NCI-H1436 (cell line): ENCODE results near the gene STARD7.

ENCODE experiments used
- DNase-seq: peaks from one replicate; lab custom pipeline; 2025; lab: John Stamatoyannopoulos, UW

STARD7 gene

DNA sequence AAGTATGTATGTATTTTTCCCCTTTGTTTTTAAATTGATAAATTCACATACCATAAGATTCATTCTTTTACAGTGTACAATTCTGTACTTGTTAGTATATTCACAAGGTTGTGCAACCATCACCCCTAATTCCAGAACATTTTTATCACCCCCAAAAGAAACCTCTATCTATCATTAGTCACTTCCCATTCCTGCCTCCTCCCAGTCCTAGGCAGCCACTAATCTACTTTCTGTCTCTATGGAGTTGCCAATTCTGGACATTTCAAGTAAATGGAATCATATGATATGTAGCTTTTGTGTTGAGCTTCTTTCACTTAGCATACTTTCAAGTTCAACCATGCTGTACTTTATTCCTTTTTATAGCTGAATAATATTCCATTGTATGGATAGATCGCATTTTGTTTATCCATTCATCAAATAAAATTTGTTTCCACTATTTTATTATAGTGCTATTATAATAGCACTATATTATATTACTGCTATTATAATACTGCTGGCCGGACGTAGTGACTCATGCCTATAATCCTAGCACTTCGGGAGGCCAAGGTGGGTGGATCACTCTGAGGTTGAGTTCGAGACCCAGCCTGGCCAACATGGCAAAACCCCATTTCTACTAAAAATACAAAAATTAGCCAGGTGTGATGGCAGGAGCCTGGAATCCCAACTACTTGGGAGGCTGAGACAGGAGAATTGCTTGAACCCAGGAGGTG, 10.9 kb downstream of the STARD7 start:
- no peak for DNase-seq

DNA sequence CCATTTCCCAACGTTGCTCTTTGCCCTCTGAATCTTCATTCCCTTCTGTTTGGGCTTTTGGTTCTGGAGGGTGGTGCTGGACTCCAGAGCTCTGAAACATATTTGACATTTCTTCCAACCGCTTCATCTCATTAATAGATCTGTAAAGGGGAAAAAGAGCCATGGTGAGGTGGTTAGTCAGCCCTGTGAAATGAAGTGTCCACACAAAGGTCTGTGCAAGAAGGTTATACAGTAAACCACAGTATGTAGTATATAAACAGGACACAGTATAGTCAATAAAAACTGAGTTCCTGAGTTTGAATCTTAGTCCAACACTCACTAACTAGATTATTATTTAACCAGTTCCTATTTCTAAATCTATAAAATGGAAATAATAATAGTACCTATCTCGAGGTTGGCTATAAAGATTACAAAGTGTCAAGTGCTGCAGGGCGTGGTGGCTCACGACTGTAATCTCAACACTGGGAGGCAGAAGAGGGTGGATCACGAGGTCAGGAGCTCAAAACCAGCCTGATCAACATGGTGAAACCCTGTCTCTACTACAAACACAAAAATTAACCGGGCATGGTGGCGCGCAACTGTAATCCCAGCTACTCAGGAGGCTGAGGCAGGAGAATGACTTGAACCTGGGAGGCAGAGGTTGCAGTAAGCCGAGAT, 13.1 kb downstream of the STARD7 start:
- DNase-seq = no peak

DNA sequence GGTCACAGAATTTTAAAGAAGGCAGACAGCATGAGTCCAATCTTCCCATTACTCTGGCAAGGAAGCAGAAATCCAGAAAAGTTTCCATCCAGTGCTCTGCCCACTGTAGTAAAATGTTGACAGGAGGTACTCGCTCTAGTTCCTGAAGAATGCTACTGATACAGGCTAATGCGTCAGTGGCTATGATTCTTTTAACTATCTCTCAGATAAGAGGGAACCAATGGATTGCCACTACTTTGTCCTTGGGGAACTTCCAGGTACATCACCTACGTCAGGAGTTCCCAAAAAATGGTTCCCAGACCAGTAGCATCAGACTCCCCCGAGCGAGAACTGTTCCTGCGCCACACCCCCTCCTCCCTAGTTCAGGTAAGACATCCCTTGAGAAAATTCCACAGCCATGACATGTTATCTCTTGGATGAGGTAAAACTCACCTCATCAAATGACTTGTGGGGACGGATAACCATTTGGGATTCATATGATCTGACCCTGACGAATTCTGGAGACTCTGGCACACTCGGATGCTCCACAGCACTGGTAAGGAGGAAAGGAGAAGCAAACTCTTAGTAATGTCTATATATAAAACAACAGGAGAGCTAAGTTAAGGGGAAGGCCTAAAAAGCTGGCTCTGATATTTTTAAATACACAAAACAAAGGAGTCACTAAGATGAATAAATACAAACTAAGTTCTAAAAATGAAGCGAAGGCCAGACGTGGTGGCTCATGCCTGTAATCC, 16.5 kb downstream of the STARD7 start:
- DNase-seq = no peak

DNA sequence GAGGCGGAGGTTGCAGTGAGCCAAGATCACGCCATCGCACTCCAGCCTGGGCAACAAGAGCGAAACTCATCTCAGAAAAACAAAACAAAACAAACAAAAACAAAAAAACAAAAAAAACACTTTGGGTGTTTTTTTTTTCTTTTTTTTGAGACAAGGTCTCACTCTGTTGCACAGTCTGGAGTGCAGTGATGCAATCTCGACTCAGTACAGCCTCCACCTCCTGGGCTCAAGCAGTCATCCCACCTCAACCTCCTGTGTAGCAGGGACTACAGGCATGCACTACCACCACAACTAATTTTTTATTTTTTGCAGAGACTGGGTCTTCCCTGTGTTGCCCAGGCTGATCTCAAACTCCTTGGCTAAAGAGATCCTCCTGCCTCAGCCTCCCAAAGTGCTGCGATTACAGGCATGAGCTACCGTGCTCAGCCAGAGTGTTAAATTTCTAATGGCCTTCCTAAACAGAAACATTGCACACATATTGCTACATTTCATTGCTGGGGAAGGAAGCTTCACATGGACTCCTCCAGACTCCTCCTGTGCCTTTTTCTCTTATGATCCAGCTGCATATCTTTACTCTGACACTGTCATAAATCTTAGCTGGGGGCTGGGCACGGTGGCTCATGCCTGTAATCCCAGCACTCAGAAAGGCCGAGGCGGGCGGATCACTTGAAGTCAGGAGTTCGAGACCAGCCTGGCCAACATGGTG, 19.7 kb downstream of the STARD7 start:
- DNase-seq = no peak

DNA sequence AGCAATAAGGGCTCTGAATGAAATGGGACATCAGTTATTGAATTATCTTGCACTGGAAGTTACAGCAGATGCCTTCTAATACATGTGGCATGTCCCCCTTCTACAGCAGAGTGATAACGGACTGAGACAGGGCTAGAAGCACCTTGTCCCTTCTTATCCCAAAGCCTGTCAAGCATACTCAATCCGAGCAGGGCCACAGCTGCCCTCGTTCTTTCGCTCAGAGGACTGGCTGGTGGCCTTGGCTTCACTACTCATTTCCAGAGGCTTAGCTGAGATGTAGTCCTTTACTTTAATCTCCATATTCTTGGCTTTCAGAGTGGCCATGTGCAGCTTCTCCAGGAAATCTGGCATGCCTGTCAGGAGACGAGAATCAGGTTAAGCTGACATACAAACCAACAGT, 22.1 kb downstream of the STARD7 start:
- DNase-seq = no peak

DNA sequence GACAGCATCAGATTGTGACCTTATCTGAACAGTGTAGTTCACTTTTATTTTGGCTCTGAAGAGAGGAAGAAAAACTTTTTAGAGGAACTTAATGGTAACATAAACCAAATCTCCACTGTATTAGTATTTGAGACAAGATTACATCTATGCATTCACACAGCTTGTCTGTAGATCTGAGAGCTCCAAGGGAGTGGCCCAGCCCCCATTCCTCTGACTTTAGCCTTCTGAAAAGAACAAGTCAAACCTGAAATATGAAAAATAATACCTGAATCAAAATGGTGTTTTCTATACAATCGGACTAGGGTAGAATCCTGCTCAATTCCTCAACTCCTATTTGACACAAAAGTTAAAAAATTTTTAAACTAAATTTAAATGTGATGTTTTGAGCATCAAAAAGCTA, 23.1 kb downstream of the STARD7 start:
- DNase-seq = no peak

DNA sequence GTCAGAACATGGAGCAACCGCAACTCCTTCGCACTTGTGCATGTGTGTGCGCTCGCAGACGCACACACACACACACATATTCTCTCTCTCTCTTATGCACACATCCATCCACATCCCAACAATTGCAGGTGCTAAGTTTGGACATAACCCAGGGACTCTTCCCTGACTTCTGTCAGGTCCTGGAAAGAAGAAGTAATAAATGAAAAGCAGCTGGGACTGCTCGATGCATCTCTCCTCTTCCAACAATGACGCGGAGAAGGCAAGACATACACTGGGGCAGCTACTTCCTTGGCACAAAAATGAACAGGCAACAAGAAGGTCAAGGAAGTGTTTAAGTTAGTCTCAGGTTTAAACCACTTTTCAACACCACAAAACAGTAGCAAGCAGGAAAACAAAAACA, 23.6 kb downstream of the STARD7 start:
- no peak for DNase-seq

DNA sequence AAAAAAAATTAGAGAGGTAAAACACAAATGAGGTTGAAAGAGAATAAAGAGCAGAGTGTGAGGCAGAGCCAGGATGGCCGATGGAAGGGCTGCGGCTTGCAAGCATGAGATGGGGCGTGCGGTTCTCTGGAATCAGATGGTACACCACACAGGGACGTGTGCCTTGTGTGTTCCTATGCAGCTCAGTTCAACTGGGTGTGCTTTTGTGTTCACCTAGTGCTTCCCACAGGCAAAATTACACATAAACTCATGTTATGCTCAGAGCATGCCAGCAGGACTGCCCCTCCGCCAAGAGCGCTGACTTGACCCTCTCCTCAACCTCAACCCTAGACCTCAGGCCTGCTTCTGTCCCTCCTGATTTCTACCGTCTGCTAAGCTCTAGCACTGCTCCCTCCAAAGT, 24.4 kb downstream of the STARD7 start:
- no peak for DNase-seq

DNA sequence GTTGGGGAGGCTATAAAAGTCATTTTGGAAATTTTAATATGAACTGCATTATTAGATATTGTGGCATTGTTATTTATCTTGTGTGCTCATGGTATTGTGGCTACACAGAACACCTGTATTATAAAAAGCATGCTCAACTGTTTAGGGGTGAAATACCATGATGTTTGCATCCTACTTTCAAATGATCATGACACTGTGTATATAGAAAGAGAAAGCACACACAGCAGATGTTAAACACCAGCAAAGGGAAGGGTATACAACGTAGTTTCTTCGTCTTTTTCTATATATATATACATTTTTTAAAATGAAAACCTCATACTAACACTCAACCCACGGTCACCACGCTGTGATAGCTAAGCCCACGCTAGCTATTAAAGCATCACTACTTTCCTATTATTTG, 27.1 kb downstream of the STARD7 start:
- DNase-seq = no peak

DNA sequence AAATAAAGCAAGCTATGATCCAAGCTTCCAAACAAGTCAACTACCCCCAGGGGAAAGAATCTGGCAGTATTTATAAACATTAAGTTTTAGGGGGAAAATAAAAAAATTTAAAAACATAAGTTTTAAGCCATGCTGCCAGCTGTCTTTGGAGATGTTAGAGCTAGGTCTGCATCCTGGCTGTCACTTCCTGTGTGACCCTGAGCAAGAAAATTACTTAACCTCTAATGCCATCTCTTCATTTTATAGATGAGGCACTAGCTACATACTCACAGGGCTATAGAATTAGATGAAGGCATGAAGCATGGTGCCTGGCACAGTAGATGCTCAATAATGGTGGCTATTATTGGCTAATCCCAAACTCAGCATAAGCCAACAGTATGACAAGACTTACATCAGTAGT, 28.1 kb downstream of the STARD7 start:
- DNase-seq = no peak

DNA sequence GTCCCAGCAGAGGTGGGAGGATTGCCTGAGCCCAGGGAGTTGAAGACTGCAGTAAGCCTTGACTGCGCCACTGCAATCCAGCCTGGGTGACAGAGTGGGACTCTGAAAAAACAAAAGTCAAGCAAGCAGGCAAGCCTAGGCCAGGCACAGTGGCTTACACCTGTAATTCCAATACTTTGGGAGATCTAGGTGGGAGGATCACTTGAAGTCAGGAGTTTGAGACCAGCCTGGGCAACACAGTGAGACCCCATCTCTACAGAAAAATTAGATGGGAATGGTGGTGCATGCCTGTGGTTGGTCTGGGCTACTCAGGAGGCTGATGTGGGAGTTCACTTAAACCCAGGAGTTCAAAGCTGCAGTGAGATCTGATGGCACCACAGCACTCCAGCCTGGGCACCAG, 28.6 kb downstream of the STARD7 start:
- no peak for DNase-seq

DNA sequence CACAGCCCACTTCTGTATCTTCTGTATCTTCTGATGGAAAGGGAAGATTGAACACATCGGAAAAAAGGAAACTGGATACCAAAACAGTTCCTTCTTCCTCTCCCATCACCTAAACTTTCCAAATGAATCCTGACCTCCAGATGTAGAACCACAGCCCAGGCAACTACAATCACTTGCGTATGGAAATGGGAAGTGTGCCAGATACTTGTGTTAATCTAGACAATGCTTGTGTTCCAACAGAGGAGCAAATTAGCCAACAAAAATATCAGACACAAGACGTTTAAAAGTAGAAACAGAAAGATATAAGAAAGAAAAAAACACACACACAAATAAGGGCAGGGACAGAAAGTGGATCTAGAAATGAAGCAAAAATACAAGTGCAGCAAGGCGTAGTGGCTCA, 32.0 kb downstream of the STARD7 start:
- DNase-seq = no peak

DNA sequence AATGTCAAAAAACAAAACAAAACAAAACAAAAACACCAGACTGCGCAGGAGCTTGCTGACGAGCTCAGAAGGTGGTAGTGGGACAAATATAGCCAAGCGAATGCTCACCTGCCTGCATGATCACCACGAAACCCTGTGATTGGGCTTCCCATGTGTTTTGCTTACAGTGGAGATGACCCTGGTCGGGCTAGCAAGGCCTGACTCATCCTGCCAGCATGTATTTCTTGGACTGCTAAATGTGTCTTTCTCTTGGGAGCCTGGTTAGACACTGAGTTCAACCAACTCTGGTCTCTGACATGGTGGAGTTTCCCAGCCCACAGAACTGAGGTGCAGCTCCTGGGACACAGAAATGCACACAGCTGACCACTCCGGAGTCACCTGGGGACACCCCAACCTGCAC, 32.7 kb downstream of the STARD7 start:
- DNase-seq = no peak

DNA sequence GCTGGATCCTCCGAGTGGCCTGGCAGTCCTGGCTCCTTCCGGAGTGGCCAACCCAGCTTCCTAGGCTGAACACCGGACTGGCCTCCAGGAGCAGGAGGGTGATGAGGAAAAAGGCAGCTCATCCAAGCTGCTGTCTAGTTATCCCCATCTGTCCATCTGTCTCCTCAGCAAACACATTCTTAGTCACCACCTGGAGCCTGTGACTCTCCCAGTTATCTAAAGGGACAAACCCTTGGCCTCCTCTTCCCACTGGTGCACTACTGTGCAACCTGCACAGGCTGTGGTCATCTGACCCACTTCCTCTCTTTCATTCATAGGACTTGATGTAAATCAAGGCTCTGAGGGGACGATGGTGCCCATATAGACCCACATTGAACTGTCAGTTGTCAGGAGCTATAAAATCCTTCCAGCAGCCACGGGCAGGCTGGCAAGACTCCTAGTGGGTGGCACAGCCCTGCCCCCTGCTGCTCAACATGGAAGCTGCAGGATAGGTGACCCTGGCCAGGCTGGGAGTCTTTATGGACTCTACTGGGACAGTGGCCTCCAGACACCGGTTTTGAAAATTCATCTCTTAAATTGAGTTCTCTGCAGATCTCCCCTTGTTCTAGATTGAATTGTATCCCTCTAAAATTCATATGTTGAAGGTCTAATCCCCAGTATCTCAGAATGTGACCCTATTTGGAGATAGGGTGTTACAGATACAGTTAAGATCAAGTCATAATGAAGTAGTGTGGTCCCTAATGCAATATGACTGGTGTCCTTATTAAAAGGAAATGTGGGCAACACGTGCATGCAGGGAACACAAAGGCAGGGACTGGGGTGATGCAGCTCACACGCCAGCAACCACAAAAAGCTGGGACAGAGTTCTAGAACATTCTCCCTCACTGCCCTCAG, 34.1 kb downstream of the STARD7 start:
- peak; percentile 45 for DNase-seq

DNA sequence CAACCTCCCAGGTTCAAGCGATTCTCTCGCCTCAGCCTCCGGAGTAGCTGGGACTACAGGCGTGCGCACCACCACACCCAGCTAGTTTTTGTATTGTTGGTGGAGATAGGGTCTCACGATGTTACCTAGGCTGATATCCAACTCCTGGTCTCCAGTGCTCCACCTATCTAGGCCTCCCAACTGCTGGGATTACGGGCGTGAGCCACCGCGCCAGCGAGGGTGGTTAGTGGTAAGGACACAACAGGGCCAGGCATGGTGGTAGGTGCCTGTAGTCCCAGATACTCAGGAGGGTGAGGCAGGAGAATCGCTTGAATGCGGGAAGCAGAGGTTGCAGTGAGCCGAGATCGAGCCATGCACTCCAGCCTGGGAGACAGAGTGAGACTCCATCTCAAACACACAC, 36.8 kb downstream of the STARD7 start:
- no peak for DNase-seq

DNA sequence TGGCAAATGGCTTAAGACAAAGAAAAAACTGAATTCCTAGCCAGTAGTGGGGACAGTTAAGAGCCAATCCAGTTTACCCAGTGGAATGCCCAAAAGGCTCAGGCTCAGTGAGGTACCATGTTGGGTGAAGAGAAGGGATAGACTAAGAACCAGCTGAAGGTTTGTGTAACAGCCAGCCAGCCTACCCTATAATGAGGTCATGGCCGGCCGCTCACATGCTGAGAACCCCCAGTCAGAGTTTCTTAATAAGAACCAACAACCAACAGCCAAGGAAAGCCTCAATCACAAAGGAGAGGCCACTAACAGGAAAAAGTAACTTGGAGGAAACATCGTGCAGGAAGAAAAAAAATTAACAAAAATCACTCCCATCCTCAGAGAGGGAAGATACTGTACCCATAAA, 38.0 kb downstream of the STARD7 start:
- DNase-seq = no peak

DNA sequence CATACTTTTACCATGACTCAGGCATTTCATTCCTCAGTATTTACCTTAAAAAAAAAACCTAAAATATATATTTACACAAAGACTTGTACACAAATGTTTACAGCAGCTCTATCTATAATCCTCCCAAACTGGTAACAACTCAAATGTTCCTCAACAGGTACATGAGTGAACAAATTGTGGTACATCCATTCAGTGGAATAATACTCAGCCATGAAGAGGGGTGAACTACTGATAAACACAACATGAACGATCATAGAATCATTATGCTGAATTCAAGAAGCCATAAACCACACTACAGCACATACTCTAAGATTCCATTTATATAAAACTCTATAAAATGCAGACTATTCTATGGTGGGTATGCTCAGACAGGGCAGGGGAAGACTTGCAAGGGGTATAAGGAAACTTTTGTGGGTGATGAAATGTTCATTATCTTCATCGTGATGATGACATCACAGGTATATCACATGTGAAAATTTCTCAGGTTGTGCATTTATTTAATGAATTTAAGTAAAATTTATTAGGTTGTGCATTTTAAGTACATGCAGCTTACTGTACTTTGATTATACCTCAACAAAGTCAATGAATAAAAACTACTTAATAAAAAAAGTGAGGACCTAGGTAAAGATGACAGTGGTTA, 38.6 kb downstream of the STARD7 start:
- DNase-seq = no peak

DNA sequence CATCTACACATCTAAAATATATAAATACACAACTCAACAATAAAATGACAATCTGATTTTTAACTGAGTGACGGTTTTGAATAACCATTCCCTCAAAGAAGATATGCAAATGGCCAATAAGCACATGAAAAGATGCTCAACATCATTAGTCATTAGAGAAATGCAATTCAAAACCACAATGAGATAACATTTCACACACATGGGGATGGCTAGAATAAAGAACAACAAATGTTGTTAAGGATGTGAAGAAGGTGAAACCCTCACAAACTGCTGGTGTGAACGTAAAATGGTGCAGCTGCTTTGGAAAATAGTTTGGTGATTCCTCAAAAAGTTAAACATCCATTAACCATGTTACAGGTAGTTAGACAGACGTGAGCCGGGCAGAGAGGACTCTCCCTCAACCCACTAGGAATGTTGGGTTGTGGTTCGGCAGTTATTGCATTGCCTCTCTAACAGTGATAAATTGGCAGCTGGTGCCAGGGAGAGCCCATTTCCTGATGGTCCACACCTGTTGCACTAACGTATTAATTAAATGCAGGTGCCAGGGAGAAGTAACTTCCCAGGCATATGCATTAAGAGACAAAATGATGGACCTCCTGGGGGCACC, 41.1 kb downstream of the STARD7 start:
- no peak for DNase-seq

DNA sequence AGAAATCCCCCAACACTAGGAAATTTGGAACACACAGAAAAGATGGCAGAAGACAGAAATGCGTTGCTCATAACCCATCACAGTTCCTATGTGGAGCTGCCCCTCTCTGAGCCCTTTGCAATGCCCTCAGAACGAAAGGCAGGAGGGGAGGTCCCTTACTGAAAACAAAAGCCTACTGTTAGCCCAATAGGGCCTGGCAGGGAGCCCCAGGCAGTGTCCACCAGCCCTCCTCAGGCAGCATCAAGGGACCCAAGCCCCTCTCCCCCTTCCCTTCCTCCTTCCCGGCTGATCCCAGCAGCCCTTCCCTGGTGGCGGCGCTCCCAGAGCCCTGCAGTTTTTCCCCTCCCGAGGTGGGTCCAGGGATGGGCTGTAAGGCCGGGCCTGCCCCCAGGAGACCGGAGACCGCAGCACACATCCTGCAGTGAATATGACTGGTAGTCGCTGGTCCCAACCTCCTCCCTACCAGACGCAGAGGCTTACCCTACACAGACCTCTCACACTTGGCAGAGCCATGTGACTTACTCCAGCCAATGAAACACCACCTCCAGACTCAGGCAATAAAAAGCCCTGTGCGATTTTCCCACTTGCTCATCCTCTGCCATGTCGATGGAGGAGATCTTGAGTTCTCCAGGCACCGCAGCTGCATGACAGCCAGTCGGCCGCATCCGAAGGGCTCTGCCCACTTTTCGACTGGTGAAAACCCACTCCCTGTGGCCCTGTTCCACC, 44.0 kb downstream of the STARD7 start:
- DNase-seq = no peak

DNA sequence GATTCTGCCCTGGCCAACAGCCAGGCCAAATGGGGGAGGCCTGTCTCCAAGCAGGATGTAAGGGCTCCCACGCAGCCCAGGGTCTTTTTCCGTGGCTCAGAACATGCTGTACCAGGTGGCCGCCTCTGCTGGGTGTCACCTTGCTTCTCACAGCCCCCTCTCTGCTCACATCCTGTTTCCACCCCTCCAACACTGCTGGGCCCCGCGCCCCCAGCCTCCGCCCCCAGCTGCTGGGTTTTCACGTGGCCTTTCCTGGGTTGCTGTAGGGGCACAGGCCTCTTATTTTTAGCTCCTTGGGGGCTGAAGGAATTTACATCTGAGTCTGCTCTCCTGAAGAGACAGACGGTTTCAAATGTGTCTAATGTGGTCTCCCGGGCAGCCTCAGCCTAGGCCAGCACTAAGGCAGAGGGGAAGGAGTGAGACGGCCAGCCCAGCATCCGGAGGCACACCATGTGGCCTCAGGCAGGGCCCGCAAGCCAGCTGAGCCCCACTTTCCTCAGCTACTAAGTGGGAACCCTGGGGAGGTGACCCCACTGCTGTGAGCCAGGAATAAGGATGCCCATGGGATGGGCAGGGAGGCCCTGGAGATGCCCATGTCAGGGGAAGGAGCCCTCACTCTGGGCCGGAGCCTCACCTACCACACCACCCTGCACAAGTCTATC, 44.7 kb downstream of the STARD7 start:
- no peak for DNase-seq
